HepG2 (cell line): ENCODE results near the gene RSAD1. TPM values are rescaled to one million over a fixed set of nuclear protein-coding genes. Genes with fewer than 3 reads are reported as not detected.

Source experiments
- FIP1L1 ChIP-seq: fragments of 200-400 bp; formaldehyde crosslinking; IDR thresholded peaks from 2 replicates; pipeline ENCODE4 v1.6.1; 2018; ENCODE audit warnings: low read depth, mild to moderate bottlenecking, low read length, moderate library complexity, borderline replicate concordance; ENCODE audit not compliant: insufficient read depth
- MEIS1 ChIP-seq: sonication (generic); formaldehyde crosslinking; IDR thresholded peaks from 2 replicates; pipeline ENCODE4 v1.9.0; 2021; ENCODE audit warnings: mild to moderate bottlenecking, missing genetic modification reagents, moderate library complexity, borderline replicate concordance
- SALL1 ChIP-seq: sonication (generic); formaldehyde crosslinking; IDR thresholded peaks from 2 replicates; pipeline ENCODE4 v1.8.0; 2022; ENCODE audit warnings: mild to moderate bottlenecking, missing genetic modification reagents
- TIGD3 ChIP-seq: sonication (generic); formaldehyde crosslinking; IDR thresholded peaks from 2 replicates; pipeline ENCODE4 v1.5.1; 2020; ENCODE audit warnings: mild to moderate bottlenecking, missing genetic modification reagents, borderline replicate concordance
- ZBTB42 ChIP-seq: sonication (generic); formaldehyde crosslinking; IDR thresholded peaks from 2 replicates; pipeline ENCODE4 v1.5.0; 2020; ENCODE audit warnings: mild to moderate bottlenecking, missing genetic modification reagents
- ZFP82 ChIP-seq: sonication (generic); formaldehyde crosslinking; IDR thresholded peaks from 2 replicates; pipeline ENCODE4 v1.5.1; 2020; ENCODE audit warnings: mild to moderate bottlenecking, missing genetic modification reagents, borderline replicate concordance
- ZFP91 ChIP-seq: sonication (generic); formaldehyde crosslinking; IDR thresholded peaks from 2 replicates; pipeline ENCODE4 v1.9.0; 2022; ENCODE audit warnings: missing genetic modification reagents, mild to moderate bottlenecking, borderline replicate concordance
- ZFY ChIP-seq: sonication (generic); formaldehyde crosslinking; IDR thresholded peaks from 2 replicates; pipeline ENCODE4 v1.4.0; 2020; ENCODE audit warnings: missing genetic modification reagents
- ZNF253 ChIP-seq: sonication (generic); formaldehyde crosslinking; IDR thresholded peaks from 2 replicates; pipeline ENCODE4 v1.8.0; 2022; ENCODE audit warnings: mild to moderate bottlenecking, missing genetic modification reagents, borderline replicate concordance
- ZNF337 ChIP-seq: sonication (generic); formaldehyde crosslinking; IDR thresholded peaks from 2 replicates; pipeline ENCODE4 v1.5.1; 2020; ENCODE audit warnings: missing genetic modification reagents, low read depth, mild to moderate bottlenecking, borderline replicate concordance
- ZNF362 ChIP-seq: sonication (generic); formaldehyde crosslinking; IDR thresholded peaks from 2 replicates; pipeline ENCODE4 v1.4.0; 2020; ENCODE audit warnings: missing genetic modification reagents, mild to moderate bottlenecking, borderline replicate concordance
- polyA plus RNA-seq, 8 experiments: library from polyadenylated mRNA; depleted of rRNA in 3 of 8; stranded (reverse) in 7 of 8; unstranded in 1 of 8; fragments of >200 nt; fragmentation: Illumina TruSeq in 4 of 8; extraction: Trizol in 4 of 8; gene quantifications; 2 replicates each; pipeline versions ENCODE4 v1.2.1 to v1.2.3, GENCODE V29; 2011 to 2016; ENCODE audit warnings: low read depth in 4 of 8, missing spikeins in 1 of 8, mixed read lengths in 1 of 8; ENCODE audit not compliant: insufficient read depth in 1 of 8
- total RNA-seq, 5 experiments: library from RNA; depleted of rRNA; stranded (reverse); fragments of >200 nt; fragmentation: Illumina TruSeq; extraction: Trizol; gene quantifications; 2 replicates each; pipeline ENCODE4 v1.2.3, GENCODE V29; 2016; ENCODE audit warnings: low read depth in 1 of 5

The RSAD1 gene
- total and polyA plus RNA-seq, 2 of the 13 experiments (the other 11 are each of a cell fraction or from before 2014, with no cell fraction given): 22.7 to 27.7 TPM

- no peak for TF ChIP-seq ZFP82
- peak; percentile 24; the same call in 1 of the 2 replicates for TF ChIP-seq ZFP91 (CRISPR knock-in tag)
- no peak for TF ChIP-seq MEIS1
- 0 out of 2 replicates have a peak, but pooled peaks have one; percentile 13 for TF ChIP-seq ZNF253 (CRISPR knock-in tag)
- no peak for TF ChIP-seq FIP1L1
- no peak for TF ChIP-seq ZNF337 (CRISPR knock-in tag)
- no peak for TF ChIP-seq TIGD3
- peak; percentile 69; the same call in 1 of the 2 replicates for TF ChIP-seq ZBTB42 (CRISPR knock-in tag)
- TF ChIP-seq ZNF362 (CRISPR knock-in tag): no peak
- peak; percentile 37; the same call in 1 of the 2 replicates for TF ChIP-seq SALL1 (CRISPR knock-in tag)
- peak; percentile 62 for TF ChIP-seq ZFY (CRISPR knock-in tag)
- TF ChIP-seq, all 625 proteins: peak for 80
Observed at GRCh38 chr17:50518384-50519023, 39.8 kb downstream of the RSAD1 start (continued).
